Stimulated activated naive CD4-positive, alpha-beta T cell (primary cell): ENCODE data around the gene OR2T11.
"Not testable (repeated sequence)": the region's sequence is repeated elsewhere in the genome, so short reads cannot be mapped to it uniquely, and the experiment has no call there.

Experiments
- DNase-seq, 6 experiments: peaks; one replicate each; lab custom pipeline; 2025; lab: John Stamatoyannopoulos, UW

The OR2T11 gene

GRCh38 chr1:248634991-248635390 lies at the start of gene OR2T11:
OR2T11 (minus strand) TSS chr1:248635091; CDS start chr1:248627128, 7,963 bp downstream.
- not testable (repeated sequence) for DNase-seq

GRCh38 chr1:248681651-248682050 lies 46.8 kb upstream of the OR2T11 start:
- DNase-seq = no peak

GRCh38 chr1:248670003-248670402 lies 35.1 kb upstream of the OR2T11 start:
- no peak for DNase-seq

GRCh38 chr1:248663453-248664328 lies 28.8 kb upstream of the OR2T11 start:
- DNase-seq = not testable (repeated sequence)

- DNase-seq = not testable (repeated sequence)
Observed at GRCh38 chr1:248656797-248657196, 21.9 kb upstream of the OR2T11 start.

- not testable (repeated sequence) for DNase-seq
Observed at GRCh38 chr1:248655354-248655753, 20.5 kb upstream of the OR2T11 start, which contains the start of gene OR2T27. OR2T27 (minus strand) TSS chr1:248655528; CDS start chr1:248650884, 4,644 bp downstream.

GRCh38 chr1:248648770-248649536 lies 14.1 kb upstream of the OR2T11 start:
- DNase-seq = not testable (repeated sequence)

GRCh38 chr1:248645178-248645577 lies 10.3 kb upstream of the OR2T11 start, which contains the start of gene OR2T35:
OR2T35 (minus strand) TSS chr1:248645278; CDS start chr1:248639258, 6,020 bp downstream.
- DNase-seq = not testable (repeated sequence)

- DNase-seq = not testable (repeated sequence)
Observed at GRCh38 chr1:248642971-248643651, 8.2 kb upstream of the OR2T11 start.

GRCh38 chr1:248641583-248641982 lies 6.7 kb upstream of the OR2T11 start:
- not testable (repeated sequence) for DNase-seq

- not testable (repeated sequence) for DNase-seq
Observed at GRCh38 chr1:248640906-248641305, 6.0 kb upstream of the OR2T11 start.

GRCh38 chr1:248639652-248640051 lies 4.8 kb upstream of the OR2T11 start:
- not testable (repeated sequence) for DNase-seq

GRCh38 chr1:248636612-248637011 lies 1.7 kb upstream of the OR2T11 start:
- DNase-seq = not testable (repeated sequence)

GRCh38 chr1:248631354-248632008 lies 3.4 kb downstream of the OR2T11 start:
- DNase-seq = no peak

- DNase-seq = no peak
Observed at GRCh38 chr1:248630551-248630950, 4.3 kb downstream of the OR2T11 start.

- DNase-seq = no peak
Observed at GRCh38 chr1:248627971-248628844, 6.7 kb downstream of the OR2T11 start.

GRCh38 chr1:248625971-248626370 lies 8.9 kb downstream of the OR2T11 start:
- DNase-seq = no peak

GRCh38 chr1:248625166-248625565 lies 9.7 kb downstream of the OR2T11 start:
- DNase-seq = no peak

- peak in 2 of 6 experiments; percentile 17 to 28 for DNase-seq
Observed at GRCh38 chr1:248622570-248623001, 12.3 kb downstream of the OR2T11 start.

- DNase-seq = no peak
Observed at GRCh38 chr1:248621770-248622169, 13.1 kb downstream of the OR2T11 start.
